ENCODE data around the gene CRABP2.

Gene CRABP2

DNA sequence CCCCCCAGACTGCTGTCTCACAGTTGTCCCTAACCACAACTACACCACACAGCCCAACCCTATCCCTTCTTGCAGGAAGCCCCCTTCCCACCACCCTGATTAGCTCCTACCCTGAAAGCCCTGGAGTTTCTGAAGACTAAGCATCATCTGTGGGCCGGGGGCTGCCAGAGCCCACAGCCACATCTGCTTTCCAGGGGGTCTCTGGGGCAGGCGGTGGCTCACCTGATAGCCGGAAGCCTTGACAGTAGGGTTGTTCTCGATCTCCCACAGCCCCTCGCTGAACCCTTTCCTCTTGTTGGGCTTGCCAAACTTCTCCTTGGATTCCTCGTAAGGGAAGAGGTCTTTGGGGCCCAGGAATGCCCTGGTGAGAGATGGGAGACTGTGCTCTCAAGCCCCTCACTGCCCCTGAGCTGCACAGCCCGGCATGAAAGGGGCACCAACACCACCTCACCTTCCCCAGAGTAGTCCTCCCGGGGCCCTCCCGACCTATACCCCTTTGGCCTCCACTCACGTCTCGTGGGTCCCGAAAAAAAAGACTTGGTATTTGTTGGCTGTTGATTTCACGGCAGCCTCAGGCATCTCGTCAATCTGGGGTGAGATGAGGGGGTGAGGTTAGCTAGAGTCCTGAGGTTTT lies 39.5 kb upstream of the CRABP2 start:
- TF ChIP-seq CTCF (conservative IDR thresholded peaks at IDR 0.05), result no peak
- H3K27ac ChIP-seq, result no peak overlapping the region

GRCh38 chr1:156744344-156744743 lies 39.0 kb upstream of the CRABP2 start:
- TF ChIP-seq CTCF (conservative IDR thresholded peaks at IDR 0.05), result no peak
- H3K27ac ChIP-seq, result no peak overlapping the region

GRCh38 chr1:156743367-156744302 lies 38.3 kb upstream of the CRABP2 start:
- H3K27ac ChIP-seq, result no peak overlapping the region
- TF ChIP-seq CTCF (conservative IDR thresholded peaks at IDR 0.05), result no peak

DNA sequence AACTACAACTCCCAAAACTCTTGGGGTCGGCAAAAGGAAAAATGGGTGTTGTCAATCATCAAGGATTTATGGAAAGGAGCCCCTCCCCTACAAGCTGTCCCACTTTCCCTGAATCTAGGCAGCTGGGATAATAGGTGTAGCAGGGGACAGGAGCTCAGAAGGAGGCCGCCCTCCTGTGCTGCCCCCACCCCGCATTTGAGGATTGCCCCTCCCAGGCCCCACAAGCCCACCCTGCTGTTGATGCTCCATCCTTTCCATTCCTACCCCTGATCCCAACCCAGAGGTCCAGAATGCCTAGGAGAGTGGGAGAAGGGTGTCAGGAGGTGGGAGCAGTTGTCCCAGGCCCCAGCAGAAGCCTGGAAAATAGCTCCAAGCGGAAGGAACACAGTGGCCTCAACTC lies 37.4 kb upstream of the CRABP2 start:
- no peak overlapping the region; the same call in 1 of the 2 replicates for H3K27ac ChIP-seq

DNA sequence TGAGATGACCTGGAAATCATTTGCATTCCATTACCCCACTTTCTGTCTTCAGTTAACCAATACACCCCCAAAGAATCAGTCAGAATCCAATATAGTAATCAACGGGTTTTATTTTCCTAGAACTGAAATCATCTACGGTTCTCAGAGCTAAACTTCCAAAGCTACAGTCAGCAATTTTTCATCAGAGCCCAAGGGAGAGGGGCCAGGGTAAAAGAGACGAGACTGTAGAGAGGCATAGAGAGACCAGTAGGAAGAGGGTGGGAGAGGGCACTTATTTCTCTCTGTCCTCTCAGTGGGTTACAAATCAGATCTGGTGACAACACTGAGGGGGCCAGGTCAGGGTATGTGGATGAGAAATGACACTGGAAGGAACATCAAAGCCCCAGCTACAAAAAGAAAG lies 36.6 kb upstream of the CRABP2 start:
- H3K27ac ChIP-seq, result peak overlapping the region; percentile 84
- no peak for TF ChIP-seq CTCF (conservative IDR thresholded peaks at IDR 0.05)

More for the DNA sequence above, 37.4 kb upstream of the CRABP2 start:
- no peak for TF ChIP-seq CTCF (conservative IDR thresholded peaks at IDR 0.05)

DNA sequence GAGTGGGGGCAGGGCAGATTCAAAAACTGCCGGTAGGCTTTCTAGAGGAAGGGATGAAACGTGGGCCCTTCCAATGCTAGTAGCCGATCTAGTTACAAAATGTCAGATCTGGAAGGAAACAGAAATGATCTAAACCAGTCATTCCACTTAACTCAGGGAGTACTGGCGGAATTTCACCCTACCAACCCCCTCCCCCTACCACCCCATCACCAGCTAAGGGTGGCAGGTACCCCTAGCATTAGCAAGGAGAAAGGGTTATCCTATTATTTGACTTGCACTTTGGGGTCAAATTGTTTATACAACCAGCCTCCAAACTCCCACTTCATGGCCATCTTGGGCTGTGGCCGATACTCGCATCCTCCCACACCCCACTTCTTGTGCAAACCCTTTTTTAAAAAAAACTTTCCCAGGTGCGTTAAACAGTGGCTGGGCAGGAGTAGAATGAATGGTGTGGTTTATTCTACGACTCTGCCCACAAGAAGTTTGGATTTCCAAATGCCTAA lies 36.1 kb upstream of the CRABP2 start:
- H3K27ac ChIP-seq, result peak overlapping the region; percentile 84
- TF ChIP-seq CTCF (conservative IDR thresholded peaks at IDR 0.05), result no peak

DNA sequence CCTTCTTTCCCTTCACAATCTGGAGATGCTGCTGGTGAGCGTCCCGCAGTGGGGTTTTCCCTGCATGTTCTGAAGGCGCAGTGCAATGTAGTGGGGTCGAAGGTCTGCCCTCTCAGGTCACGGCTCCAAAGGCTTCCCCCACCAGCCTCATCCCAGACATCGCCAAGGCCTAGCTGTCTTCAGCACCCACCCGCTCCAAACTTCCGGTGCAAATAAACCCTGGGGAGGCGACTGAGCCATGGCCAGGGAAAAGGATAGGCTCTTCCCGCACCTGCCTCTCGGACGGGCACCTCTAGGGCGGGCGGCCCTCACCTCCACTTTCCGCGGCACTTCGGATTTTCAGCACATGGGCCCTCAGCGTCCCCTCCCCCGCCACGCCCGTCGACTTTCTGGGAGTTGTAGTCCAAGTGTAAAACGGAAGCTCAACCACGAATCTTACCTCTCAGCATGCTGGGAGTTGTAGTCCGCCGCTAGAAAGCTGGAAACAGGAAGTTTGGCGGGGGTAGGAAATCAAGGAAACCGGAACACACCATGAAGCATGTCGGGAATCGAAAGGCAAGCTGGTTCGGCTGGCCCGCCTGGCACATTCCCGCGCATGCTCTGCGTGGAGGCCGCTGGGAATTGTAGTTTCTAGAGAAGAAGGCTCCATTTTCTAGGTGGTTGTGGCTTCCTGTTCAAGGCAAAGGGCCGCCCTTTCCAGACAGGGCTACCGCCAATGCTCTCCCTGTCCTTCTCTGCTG lies 35.5 kb upstream of the CRABP2 start, which contains the start of gene MRPL24:
MRPL24 (minus strand) TSS at position 348 of the 740 bp plus-strand sequence. CDS start 2,384 bp downstream, outside the sequence.
- peak within 1 kb of the TSS; percentile 84 for H3K27ac ChIP-seq
- no peak for TF ChIP-seq CTCF (conservative IDR thresholded peaks at IDR 0.05)

Measured in VCaP (cell line).